GM18951 (cell line): Measurements from ENCODE around the gene AMFR.

Experiments used
- POLR2A ChIP-seq: IDR thresholded peaks from 4 replicates; pipeline ENCODE4 v1.6.1; 2011; ENCODE audit warnings: mild to moderate bottlenecking; ENCODE audit not compliant: insufficient read length, insufficient read depth; ENCODE audit errors: extremely low read depth
- in situ Hi-C: fragments of 300-500 bp; cut with MboI; formaldehyde crosslinking; loops from one replicate; pipeline ENCODE4 v1.12.0; 2022; ENCODE audit warnings: low sequenced_read_pairs, mixed read lengths, inconsistent platforms; ENCODE audit not compliant: unreplicated experiment

AMFR gene

DNA sequence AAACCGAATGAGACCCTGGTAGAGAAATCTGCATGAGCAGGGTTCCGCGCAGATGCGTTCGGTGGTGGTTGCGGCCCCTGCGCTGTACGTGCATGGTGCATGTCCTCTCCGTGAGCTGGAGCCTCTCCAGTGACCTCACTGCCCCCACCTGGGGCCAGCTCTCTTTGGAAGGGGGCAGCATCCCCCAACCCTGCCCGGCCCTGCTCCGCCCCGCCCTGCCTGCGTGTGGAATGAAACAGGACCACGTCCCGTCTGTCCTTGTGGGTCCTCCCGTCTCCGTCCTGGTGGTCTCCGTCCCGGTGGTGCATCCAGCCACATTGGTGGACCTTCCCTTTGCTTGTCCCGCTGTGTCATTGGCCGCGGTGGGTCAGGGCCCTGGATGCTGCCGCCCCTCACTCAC lies 84.9 kb downstream of the AMFR start:
- TF ChIP-seq POLR2A = no peak
- in situ Hi-C loops = no loop called here

DNA sequence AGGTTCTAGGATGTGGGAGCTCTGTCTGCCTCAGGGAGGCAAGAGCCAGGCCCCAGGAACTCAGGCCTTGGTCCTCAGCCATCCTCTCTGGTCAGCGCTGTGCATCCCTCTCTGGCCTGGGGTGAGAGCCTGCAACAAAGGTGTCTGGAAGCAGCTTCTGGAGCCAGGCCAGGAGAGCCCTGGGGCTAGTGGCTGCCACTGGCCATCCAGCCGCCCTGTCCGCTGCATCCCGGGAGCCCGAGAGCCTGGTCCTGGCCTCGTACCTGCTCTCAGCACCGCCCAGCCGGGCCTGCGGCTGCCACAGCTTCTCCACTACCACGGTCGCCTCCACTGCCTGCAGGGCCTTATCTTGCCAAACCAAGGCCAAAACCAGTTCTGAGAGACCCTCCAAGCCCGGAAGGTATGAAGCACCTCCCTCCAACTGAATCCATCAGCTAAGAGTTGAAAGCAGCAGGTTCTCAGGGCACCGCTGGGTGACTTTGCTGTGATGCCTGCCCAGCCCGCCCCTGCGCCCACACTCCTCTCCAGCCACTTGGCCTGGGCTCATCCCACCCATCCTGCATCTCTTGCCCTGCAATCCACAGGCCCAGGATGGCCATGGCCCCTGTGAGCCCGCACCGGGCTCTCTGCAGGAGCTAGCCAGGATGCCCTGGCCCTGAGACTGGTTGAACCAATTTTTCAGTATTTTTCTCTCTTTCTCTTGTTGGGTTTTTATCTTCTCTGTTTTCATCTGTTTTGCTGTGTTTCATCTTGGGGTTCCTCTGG lies 85.7 kb downstream of the AMFR start:
- no peak for TF ChIP-seq POLR2A
- in situ Hi-C loops = no loop called here

GRCh38 chr16:56338566-56339318 lies 86.6 kb downstream of the AMFR start:
- no peak for TF ChIP-seq POLR2A
- in situ Hi-C loops = no loop called here

DNA sequence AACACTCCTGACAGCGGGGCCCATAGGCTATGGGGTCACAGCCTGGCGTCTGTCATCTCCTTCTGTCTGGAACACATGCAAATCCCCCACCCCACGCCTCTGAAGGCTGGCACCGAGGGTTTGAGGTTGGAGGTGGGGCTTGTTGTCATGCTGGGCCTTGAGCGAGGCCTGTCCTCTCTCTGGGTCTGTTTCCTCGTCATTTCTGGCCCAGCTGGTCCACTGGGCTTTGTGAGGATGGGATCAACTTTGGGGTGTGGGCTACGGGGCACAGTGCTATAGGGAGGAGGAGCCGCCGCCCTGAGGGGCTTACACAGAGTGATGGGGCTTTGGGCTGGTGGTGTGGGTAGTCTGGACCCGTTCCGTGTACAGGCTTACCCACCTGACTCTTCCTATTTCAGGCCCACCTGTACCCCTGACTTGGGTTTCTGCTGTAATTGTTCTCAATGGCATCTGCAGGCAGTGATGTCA lies 87.5 kb downstream of the AMFR start:
- in situ Hi-C loops = no loop called here
- no peak for TF ChIP-seq POLR2A

DNA sequence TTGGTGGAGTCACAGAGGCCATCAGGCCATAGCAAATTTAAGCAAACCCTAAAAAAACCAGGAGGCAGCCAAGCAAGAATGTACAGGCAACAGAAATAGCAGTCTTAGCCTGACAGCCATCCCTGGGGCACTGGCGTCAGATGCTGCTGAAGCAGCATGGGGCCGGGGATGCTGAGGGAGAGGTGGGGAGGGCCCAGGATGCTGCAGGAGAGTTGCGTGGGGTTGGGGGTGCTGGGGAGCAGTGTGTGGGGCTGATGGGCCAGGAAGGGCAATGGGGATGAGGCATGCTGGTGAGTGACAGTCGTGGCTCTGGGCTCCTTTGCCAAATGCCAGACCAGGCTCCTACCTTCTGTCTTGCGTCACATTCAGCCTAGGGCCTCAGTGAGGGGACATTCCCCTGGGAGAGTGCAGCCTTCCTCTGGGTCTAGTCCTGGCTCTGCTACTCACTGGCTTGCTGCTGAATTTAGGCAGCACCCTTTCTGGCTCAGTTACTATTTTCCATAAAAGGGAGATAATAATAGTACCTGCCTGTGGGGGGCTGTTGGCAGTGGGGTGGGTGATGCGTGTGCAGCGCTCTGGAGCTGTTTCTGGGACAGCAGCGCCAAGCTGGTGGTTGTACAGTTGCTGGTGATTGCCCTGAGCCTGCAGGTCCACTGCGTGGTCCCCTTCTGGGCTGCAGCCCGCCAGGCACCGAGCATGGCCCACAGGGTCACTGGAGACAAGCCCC lies 88.1 kb downstream of the AMFR start:
- in situ Hi-C loops = no loop called here
- no peak for TF ChIP-seq POLR2A

DNA sequence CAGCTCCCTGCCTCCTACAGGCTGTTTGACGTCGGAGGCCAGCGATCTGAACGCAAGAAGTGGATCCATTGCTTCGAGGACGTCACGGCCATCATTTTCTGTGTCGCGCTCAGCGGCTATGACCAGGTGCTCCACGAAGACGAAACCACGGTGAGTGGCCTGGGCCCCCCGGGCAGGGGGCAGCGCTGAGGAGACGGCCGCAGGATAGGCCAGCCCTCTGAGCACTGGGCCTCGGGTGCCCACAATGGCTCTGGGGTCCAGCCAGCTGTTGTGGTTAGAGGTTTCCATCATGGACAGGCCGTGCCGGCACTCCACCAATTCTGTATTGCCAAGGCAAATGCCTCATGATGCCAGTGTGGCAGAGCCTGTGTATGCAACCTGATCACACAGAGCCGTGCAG lies 88.6 kb downstream of the AMFR start:
- in situ Hi-C loops = no loop called here
- TF ChIP-seq POLR2A = no peak

DNA sequence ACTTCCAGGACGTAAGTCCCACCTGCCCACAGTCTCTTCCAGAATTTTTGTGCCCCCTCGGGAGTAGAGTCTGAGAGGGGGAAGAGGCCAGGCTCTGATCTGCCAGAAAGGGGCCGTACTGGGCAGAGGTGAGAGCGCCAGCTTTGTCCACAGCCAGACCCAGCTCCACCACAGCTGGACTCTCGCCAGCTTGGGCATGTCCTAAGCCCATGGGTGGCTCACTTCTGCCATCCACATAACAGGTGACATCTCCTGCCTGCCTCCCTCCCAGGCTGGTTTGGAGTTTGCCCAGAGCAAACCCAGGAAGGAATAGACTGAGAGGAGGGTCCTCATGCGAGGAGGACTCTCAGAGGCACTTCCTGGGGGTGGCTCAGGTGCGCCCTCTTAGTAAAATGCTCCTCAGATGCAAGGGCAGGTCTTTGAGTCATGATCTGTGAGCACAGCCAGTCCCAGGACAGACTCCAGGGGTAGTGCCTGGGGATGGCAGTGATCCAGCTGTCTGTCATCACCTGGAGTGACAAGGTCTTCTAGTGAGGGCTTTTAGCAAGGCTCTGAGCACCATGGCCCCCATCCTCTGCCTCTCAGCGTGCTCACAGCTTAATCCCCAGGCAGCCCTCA lies 89.2 kb downstream of the AMFR start:
- TF ChIP-seq POLR2A = no peak
- in situ Hi-C loops = no loop called here

DNA sequence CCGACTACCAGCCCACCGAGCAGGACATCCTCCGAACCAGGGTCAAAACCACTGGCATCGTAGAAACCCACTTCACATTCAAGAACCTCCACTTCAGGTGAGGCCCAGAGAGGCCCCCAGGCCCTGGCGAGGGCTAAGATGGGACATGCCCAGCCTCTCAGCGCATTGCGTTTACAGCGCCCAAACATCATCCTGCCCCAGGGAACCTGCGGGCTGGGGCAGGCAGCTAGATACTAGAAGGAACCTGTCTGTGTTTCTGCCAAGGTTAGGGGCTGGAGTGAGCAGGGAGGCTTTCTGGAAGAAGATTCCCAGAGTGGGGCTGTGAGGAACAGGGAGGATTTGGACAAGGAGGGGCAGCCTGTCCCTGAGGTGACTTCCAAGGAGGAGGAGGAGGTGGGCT lies 90.6 kb downstream of the AMFR start:
- TF ChIP-seq POLR2A = no peak

GRCh38 chr16:56332464-56333079 lies 92.8 kb downstream of the AMFR start:
- no peak for TF ChIP-seq POLR2A
- in situ Hi-C loops = no loop called here

More for the DNA sequence above, 90.6 kb downstream of the AMFR start:
- in situ Hi-C loops = no loop called here

DNA sequence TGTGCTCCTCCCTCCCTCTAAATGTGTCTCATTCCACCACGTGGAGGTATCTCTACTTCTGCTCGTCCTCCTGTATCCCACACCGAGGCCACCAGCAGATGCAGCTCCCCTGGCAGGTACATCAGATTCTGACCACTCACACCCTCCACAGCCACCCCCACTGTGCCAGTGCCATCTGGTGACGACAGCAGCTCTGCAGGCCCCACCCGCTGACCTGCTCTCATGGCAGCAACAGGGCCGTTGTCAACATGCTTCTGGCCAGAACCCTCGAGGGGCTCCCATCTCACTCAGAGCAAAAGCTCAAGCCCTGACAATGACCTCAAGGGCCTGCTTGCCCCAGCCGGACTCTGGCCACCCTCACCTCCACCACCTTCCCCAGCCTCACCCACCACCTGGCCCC lies 93.4 kb downstream of the AMFR start:
- in situ Hi-C loops = no loop called here
- TF ChIP-seq POLR2A = no peak

- in situ Hi-C loops = no loop called here
- no peak for TF ChIP-seq POLR2A
Observed at GRCh38 chr16:56331399-56331798, 93.9 kb downstream of the AMFR start.

- no peak for TF ChIP-seq POLR2A
Observed at GRCh38 chr16:56330476-56330875, 94.9 kb downstream of the AMFR start.

GRCh38 chr16:56329887-56330286 lies 95.5 kb downstream of the AMFR start:
- in situ Hi-C loops = no loop called here
- TF ChIP-seq POLR2A = no peak

More at GRCh38 chr16:56330476-56330875, 94.9 kb downstream of the AMFR start:
- in situ Hi-C loops = no loop called here
